Measurements from ENCODE around the gene DMWD.

DNA sequence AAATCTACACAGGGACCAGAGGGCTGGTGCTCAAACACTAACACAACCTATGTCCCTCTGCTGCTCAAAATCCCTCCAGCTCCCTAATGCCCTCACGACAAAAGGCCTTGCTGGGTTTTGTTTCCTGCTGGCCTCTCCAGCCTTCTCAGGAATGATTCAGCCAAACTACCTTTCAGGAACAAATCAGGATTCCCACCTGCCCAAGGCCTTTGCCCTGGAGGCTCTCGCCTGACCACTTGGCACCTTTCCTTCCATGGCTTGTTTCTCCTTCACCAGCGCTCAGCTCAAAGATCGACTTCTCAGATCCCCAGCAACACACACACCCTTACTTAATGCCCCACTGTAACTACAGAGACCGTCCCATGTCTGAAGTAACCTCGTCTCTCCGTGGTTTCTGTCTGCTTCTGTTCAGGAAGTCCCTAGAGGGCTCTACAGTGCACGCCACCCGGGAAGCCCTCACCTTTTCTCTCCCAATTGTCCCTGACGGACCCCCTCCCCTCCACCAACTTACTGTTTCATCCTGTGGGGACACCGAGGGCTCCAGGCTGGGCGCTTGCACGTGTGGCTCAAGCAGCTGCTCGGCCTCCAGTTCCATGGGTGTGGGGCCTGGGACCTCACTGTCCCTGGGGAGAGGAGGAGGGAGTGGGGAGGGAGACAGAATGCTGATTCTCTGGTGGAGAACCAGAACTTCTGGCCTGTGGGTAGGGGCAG is 20.4 kb downstream of the DMWD start:
- TF ChIP-seq CTCF (optimal IDR thresholded peaks at IDR 0.05 in 1 of 3, IDR thresholded peaks at IDR 0.05 in 1 of 3, conservative IDR thresholded peaks at IDR 0.05 in 1 of 3; ENCODE audit: extremely low read depth in 1 of 3, insufficient read depth in 2 of 3, low read length in 3 of 3): no peak
- no peak for TF ChIP-seq EZH2 (IDR thresholded peaks at IDR 0.05; ENCODE audit: low read length)
